ENCODE data around the gene LEFTY2.

DNA sequence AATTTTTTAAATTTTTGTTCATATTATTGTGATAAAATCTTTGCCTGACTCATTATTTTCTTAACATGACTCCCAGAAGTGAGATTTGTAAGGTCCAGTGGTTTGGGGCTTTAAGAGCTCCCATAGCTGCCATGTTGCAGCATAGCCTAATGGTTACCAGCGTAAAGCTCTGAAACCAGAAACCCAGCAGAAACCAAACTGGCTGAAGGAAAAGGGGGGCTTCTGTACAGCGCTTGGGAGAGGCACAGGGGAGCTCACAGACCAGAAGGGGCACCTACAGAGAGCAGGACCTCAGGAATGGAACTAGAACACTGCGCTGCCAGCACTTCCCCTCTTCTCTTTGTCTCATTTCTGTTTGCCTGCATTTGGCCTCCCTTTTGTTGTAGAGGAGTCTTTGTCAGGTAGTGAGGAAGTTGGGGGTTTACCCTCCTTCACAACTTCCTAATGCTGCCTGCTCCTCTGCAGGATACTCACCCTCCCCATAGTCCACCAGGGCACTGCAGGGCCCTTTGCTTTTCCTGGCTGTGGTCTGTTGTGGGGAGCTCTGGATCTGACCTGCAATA, 14.4 kb downstream of the LEFTY2 start:
- no peak for TF ChIP-seq CTCF (IDR thresholded peaks at IDR 0.05)
- TF ChIP-seq POLR2A (IDR thresholded peaks at IDR 0.05): no peak
- no peak for TF ChIP-seq POLR2AphosphoS5 (IDR thresholded peaks at IDR 0.05)
